CD4-positive, alpha-beta T cell treated with Interleukin-1 beta for 1 hour (primary cell): ENCODE data around the gene ACP3.
"Not testable (repeated sequence)": the region's sequence is repeated elsewhere in the genome, so short reads cannot be mapped to it uniquely, and the experiment has no call there.

Experiments
- DNase-seq, 2 donors: peaks; one replicate each; pipeline ENCODE4 v3.0.0-alpha.2; 2020 to 2022

Gene ACP3

GRCh38 chr3:132317229-132317948 is at the start of gene ACP3:
TSS of gene ACP3 (plus strand) at chr3:132317407. CDS start at chr3:132317457, 50 bp downstream.
- peak; percentile 2 to 37 for DNase-seq

GRCh38 chr3:132268956-132269355 is 48.3 kb upstream of the ACP3 start:
- no peak for DNase-seq

GRCh38 chr3:132273036-132273435 is 44.2 kb upstream of the ACP3 start:
- no peak for DNase-seq

- DNase-seq: no peak
Observed at GRCh38 chr3:132276228-132276906, 40.8 kb upstream of the ACP3 start.

GRCh38 chr3:132279030-132279429 is 38.2 kb upstream of the ACP3 start:
- DNase-seq: no peak

GRCh38 chr3:132283440-132283839 is 33.8 kb upstream of the ACP3 start:
- peak in 1 of 2 donors; percentile 19 for DNase-seq

- no peak for DNase-seq
Observed at GRCh38 chr3:132283916-132284405, 33.2 kb upstream of the ACP3 start.

- no peak for DNase-seq
Observed at GRCh38 chr3:132284781-132285619, 32.2 kb upstream of the ACP3 start.

- no peak for DNase-seq
Observed at GRCh38 chr3:132285620-132285945, 31.6 kb upstream of the ACP3 start.

- DNase-seq: no peak
Observed at GRCh38 chr3:132286035-132286434, 31.2 kb upstream of the ACP3 start.

- DNase-seq: no peak
Observed at GRCh38 chr3:132288357-132288756, 28.9 kb upstream of the ACP3 start.

- DNase-seq: no peak
Observed at GRCh38 chr3:132289316-132289715, 27.9 kb upstream of the ACP3 start.

GRCh38 chr3:132290833-132291232 is 26.4 kb upstream of the ACP3 start:
- peak in 1 of 2 donors; percentile 12 for DNase-seq

- no peak for DNase-seq
Observed at GRCh38 chr3:132292042-132292441, 25.2 kb upstream of the ACP3 start.

GRCh38 chr3:132293251-132293650 is 24.0 kb upstream of the ACP3 start:
- no peak for DNase-seq

GRCh38 chr3:132294906-132295305 is 22.3 kb upstream of the ACP3 start:
- DNase-seq: no peak

GRCh38 chr3:132303336-132304201 is 13.6 kb upstream of the ACP3 start:
- DNase-seq: not testable (repeated sequence)

GRCh38 chr3:132304351-132304750 is 12.9 kb upstream of the ACP3 start:
- not testable (repeated sequence) for DNase-seq

GRCh38 chr3:132310057-132310456 is 7.2 kb upstream of the ACP3 start:
- DNase-seq: not testable (repeated sequence)

- DNase-seq: no peak
Observed at GRCh38 chr3:132311316-132311715, 5.9 kb upstream of the ACP3 start.

GRCh38 chr3:132311841-132312240 is 5.4 kb upstream of the ACP3 start:
- no peak for DNase-seq

GRCh38 chr3:132315851-132316250 is 1.4 kb upstream of the ACP3 start:
- no peak for DNase-seq
